WTC11 (cell line): ENCODE data around the gene KSR2. TPM values are rescaled to one million over a fixed set of nuclear protein-coding genes. Genes with fewer than 3 reads are reported as not detected.

Experiments
- ATAC-seq: fragments of 200-7000 bp; cut with Tn5 transposase; 2 replicates; pipeline ENCODE4 v1.10.0; 2021; ENCODE audit warnings: mild to moderate bottlenecking, moderate library complexity
- CTCF ChIA-PET: fragments of 300-600 bp; sonication (Branson Sonifier 250); formaldehyde crosslinking; loops from one replicate; lab custom pipeline; 2021; ENCODE audit warnings: antibody characterized with exemption; lab: Charles Lee
- POLR2A ChIA-PET: fragments of 350-600 bp; sonication (Branson Sonifier 250); formaldehyde crosslinking; loops from one replicate; lab custom pipeline; 2021; ENCODE audit warnings: antibody characterized with exemption; lab: Charles Lee
- DNase-seq: peaks from one replicate; pipeline ENCODE4 v3.0.0; 2021; ENCODE audit warnings: low spot score
- H3K27ac Mint-ChIP-seq: 2 replicates; pipeline ENCODE4 v1.8.0; 2021; ENCODE audit warnings: mixed read lengths
- H3K27me3 Mint-ChIP-seq: 2 replicates; pipeline ENCODE4 v1.8.0; 2021; ENCODE audit warnings: low read depth, mild to moderate bottlenecking, moderate library complexity, mixed read lengths
- H3K36me3 Mint-ChIP-seq: 2 replicates; pipeline ENCODE4 v1.8.0; 2021; ENCODE audit warnings: mixed read lengths
- H3K4me1 Mint-ChIP-seq: 2 replicates; pipeline ENCODE4 v1.8.0; 2022; ENCODE audit warnings: mixed read lengths
- H3K4me3 Mint-ChIP-seq: 2 replicates; pipeline ENCODE4 v1.8.0; 2021; ENCODE audit warnings: mild to moderate bottlenecking, moderate library complexity, mixed read lengths
- H3K9me3 Mint-ChIP-seq: 2 replicates; pipeline ENCODE4 v1.8.0; 2021; ENCODE audit warnings: mixed read lengths
- CREM ChIP-seq: sonication (generic); formaldehyde crosslinking; IDR thresholded peaks from 2 replicates; pipeline ENCODE4 v1.8.1; 2022; ENCODE audit warnings: mild to moderate bottlenecking, missing genetic modification reagents, moderate library complexity
- ETV6 ChIP-seq: sonication (generic); formaldehyde crosslinking; IDR thresholded peaks from 2 replicates; pipeline ENCODE4 v1.8.1; 2022; ENCODE audit warnings: mild to moderate bottlenecking, missing genetic modification reagents
- GABPB1 ChIP-seq: sonication (generic); formaldehyde crosslinking; IDR thresholded peaks from 2 replicates; pipeline ENCODE4 v1.8.1; 2023; ENCODE audit warnings: mild to moderate bottlenecking, missing genetic modification reagents
- HMGA2 ChIP-seq: fragments of 250-450 bp; sonication (Bioruptor Pico); IDR thresholded peaks from 2 replicates; pipeline ENCODE4 v1.4.0; 2021; ENCODE audit warnings: mild to moderate bottlenecking, moderate library complexity
- JUN ChIP-seq: sonication (generic); formaldehyde crosslinking; IDR thresholded peaks from 2 replicates; pipeline ENCODE4 v1.8.0; 2023; ENCODE audit warnings: mild to moderate bottlenecking, missing genetic modification reagents
- NFYB ChIP-seq: sonication (generic); formaldehyde crosslinking; conservative IDR thresholded peaks from 2 replicates; pipeline ENCODE4 v1.8.0; 2022; ENCODE audit warnings: low read depth, missing genetic modification reagents
- NR3C1 ChIP-seq: sonication (generic); formaldehyde crosslinking; conservative IDR thresholded peaks from 2 replicates; pipeline ENCODE4 v1.8.1; 2023; ENCODE audit warnings: low read depth, mild to moderate bottlenecking, missing genetic modification reagents
- RORB ChIP-seq: fragments of 250-450 bp; sonication (Bioruptor Pico); IDR thresholded peaks from 2 replicates; pipeline ENCODE4 v1.9.0; 2021; ENCODE audit warnings: mild to moderate bottlenecking
- SMAD3 ChIP-seq: sonication (generic); formaldehyde crosslinking; IDR thresholded peaks from 2 replicates; pipeline ENCODE4 v1.8.0; 2022; ENCODE audit warnings: missing genetic modification reagents, mild to moderate bottlenecking, borderline replicate concordance
- ZNF317 ChIP-seq: sonication (generic); formaldehyde crosslinking; IDR thresholded peaks from 2 replicates; pipeline ENCODE4 v1.8.1; 2023; ENCODE audit warnings: low read depth, mild to moderate bottlenecking, moderate library complexity, missing genetic modification reagents, borderline replicate concordance
- total RNA-seq: library from RNA; stranded (reverse); gene quantifications from 3 replicates; pipeline ENCODE4 v1.2.3, GENCODE V29; 2021
- TF ChIP-seq, protein P1 (sequence below): sonication (generic); formaldehyde crosslinking; conservative IDR thresholded peaks from 2 replicates; pipeline ENCODE4 v1.8.1; 2023; ENCODE audit warnings: mild to moderate bottlenecking, low read depth, missing genetic modification reagents, moderate library complexity
- TF ChIP-seq, protein P2 (sequence below): sonication (generic); formaldehyde crosslinking; IDR thresholded peaks from 2 replicates; pipeline ENCODE4 v1.8.1; 2023; ENCODE audit warnings: mild to moderate bottlenecking, missing genetic modification reagents, moderate library complexity
- TF ChIP-seq, protein P3 (sequence below): sonication (generic); formaldehyde crosslinking; IDR thresholded peaks from 2 replicates; pipeline ENCODE4 v1.8.1; 2023; ENCODE audit warnings: mild to moderate bottlenecking, missing genetic modification reagents, moderate library complexity
- TF ChIP-seq, protein P4 (sequence below): sonication (generic); formaldehyde crosslinking; IDR thresholded peaks from 2 replicates; pipeline ENCODE4 v1.8.1; 2023; ENCODE audit warnings: mild to moderate bottlenecking, missing genetic modification reagents, borderline replicate concordance
- TF ChIP-seq, protein P5 (sequence below): sonication (generic); formaldehyde crosslinking; IDR thresholded peaks from 2 replicates; pipeline ENCODE4 v1.8.1; 2022; ENCODE audit warnings: mild to moderate bottlenecking, moderate library complexity, missing genetic modification reagents
- TF ChIP-seq, protein P6 (sequence below): fragments of 250-450 bp; sonication (Bioruptor Pico); IDR thresholded peaks from 2 replicates; pipeline ENCODE4 v1.9.0; 2021; ENCODE audit warnings: moderate library complexity, mild to moderate bottlenecking, inconsistent platforms, borderline replicate concordance
- TF ChIP-seq, protein P7 (sequence below): sonication (generic); formaldehyde crosslinking; IDR thresholded peaks from 2 replicates; pipeline ENCODE4 v1.8.1; 2022; ENCODE audit warnings: mild to moderate bottlenecking, missing genetic modification reagents, moderate library complexity, borderline replicate concordance
- TF ChIP-seq, protein P8 (sequence below): sonication (generic); formaldehyde crosslinking; IDR thresholded peaks from 2 replicates; pipeline ENCODE4 v1.8.1; 2023; ENCODE audit warnings: mild to moderate bottlenecking, moderate library complexity, missing genetic modification reagents

KSR2 gene
- total RNA-seq, 1 experiment from 2014 or later: 2.4 TPM

DNA sequence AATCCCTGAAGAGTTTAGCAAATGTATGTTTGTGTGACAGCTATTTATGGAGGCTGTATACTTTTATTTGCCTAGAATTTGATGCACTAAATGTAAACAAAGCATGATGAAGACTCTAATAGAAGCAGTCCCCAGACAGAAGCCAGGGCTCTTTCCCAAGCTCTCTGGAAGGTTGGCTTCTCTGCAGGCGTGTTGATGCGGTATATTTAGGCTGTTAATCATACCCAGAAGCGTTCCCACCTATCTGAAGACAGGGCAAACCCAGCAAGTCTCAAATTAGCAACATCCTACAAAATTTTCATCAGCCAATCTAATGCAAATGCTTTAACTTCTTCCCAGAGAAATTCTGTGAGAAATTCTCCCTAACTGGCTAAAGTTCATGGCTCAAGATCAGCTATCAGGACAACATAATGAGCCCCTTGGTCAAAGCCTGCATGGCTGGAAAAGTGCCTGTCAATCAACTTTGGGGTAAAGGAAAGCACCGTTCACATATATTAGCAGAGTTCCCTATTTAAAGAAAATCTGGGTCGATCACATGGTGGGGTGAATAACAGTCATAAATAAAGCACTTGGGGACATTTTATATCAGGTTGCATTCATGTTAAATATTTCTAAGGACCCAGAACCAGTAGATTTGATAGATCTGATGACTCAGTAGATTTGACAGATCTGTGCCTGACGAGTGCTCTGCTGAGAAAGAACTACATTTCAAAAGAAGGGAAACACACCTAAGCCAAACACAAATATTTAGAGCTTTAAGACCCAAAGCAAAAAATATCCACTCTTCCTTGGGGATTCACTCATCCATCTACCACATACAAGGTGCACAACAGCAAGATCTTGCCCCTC is 46.6 kb downstream of the KSR2 start:
- Mint-ChIP-seq H3K4me3 (no peak overlapping the region), H3K36me3 (no peaks in the 10 kb centered on the region), H3K27me3 (no peaks in the 10 kb centered on the region), H3K9me3 (no peaks in the 10 kb centered on the region), H3K27ac (no peak overlapping the region), H3K4me1 (0 out of 2 replicates have a peak, but pooled peaks cover 4% of the 10 kb centered on the region)
- CTCF ChIA-PET: interaction anchor here (0.7 kb wide), 1 partner anchor 72 kb away, joined by 5 read pairs; no protein-coding TSS in a partner anchor
- DNase-seq (no peak), ATAC-seq (no peak)
- POLR2A ChIA-PET: interaction anchor here (0.5 to 0.6 kb wide), 2 partner anchors 96 to 106 kb away, joined by 4 to 6 read pairs; no protein-coding TSS in a partner anchor
- no peak for TF ChIP-seq SMAD3 (CRISPR knock-in tag)

DNA sequence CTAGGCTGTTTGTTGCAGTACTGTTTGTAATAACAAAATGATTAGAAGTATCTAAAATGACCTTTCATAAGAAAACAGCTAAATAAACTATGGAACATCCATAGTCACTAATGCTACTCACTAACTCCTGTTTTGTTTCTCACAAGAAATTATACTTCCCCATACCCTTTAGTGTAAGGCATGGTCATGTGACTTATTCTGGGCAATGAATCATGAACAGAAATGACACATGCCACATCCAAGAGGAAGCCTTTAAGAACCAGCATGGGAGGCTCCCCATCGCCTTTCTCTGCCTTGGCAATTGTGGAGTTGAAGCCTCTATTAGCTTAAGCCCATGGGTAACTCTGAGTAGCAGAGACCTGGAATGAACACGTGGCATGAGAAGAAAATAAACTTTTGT is 49.3 kb downstream of the KSR2 start:
- H3K9me3 Mint-ChIP-seq: no peaks in the 10 kb centered on the region

DNA sequence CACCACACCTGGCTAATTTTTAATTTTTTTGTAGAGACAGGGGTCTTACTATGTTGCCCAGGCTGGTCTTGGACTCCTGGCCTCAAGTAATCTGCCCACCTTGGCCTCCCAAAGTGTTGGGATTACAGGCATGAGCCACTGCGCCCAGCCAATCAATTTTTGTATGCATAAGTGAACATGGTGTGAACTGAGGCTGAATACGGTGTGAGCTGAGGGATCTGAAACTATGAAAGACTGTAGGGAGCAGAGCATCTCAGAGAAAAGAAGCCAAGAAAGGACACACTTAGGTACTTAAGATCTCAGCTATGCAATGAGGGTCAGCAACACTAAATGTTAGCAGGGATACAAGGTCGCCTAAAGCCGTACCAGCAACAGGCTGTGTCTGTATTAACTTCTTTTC is 54.1 kb downstream of the KSR2 start:
- Mint-ChIP-seq H3K9me3 (peaks cover 16% of the 10 kb centered on the region), H3K27me3 (no peaks in the 10 kb centered on the region), H3K27ac (no peak overlapping the region), H3K36me3 (no peaks in the 10 kb centered on the region; the same call in 1 of the 2 replicates), H3K4me3 (no peak overlapping the region), H3K4me1 (no peaks in the 10 kb centered on the region)
- POLR2A ChIA-PET: no interaction called here
- ATAC-seq: no peak
- no peak for DNase-seq
- CTCF ChIA-PET: interaction anchor here (0.8 kb wide), 1 partner anchor 833 kb away, joined by 6 read pairs; no protein-coding TSS in a partner anchor
- no peak for TF ChIP-seq ZNF317 (CRISPR knock-in tag)
- no peak for TF ChIP-seq CREM
- no peak for TF ChIP-seq GABPB1 (CRISPR knock-in tag)
- TF ChIP-seq, protein P1, sequence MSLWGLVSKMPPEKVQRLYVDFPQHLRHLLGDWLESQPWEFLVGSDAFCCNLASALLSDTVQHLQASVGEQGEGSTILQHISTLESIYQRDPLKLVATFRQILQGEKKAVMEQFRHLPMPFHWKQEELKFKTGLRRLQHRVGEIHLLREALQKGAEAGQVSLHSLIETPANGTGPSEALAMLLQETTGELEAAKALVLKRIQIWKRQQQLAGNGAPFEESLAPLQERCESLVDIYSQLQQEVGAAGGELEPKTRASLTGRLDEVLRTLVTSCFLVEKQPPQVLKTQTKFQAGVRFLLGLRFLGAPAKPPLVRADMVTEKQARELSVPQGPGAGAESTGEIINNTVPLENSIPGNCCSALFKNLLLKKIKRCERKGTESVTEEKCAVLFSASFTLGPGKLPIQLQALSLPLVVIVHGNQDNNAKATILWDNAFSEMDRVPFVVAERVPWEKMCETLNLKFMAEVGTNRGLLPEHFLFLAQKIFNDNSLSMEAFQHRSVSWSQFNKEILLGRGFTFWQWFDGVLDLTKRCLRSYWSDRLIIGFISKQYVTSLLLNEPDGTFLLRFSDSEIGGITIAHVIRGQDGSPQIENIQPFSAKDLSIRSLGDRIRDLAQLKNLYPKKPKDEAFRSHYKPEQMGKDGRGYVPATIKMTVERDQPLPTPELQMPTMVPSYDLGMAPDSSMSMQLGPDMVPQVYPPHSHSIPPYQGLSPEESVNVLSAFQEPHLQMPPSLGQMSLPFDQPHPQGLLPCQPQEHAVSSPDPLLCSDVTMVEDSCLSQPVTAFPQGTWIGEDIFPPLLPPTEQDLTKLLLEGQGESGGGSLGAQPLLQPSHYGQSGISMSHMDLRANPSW (CRISPR knock-in tag): no peak
- TF ChIP-seq, protein P2, sequence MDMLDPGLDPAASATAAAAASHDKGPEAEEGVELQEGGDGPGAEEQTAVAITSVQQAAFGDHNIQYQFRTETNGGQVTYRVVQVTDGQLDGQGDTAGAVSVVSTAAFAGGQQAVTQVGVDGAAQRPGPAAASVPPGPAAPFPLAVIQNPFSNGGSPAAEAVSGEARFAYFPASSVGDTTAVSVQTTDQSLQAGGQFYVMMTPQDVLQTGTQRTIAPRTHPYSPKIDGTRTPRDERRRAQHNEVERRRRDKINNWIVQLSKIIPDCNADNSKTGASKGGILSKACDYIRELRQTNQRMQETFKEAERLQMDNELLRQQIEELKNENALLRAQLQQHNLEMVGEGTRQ (CRISPR knock-in tag): no peak
- TF ChIP-seq, protein P3, sequence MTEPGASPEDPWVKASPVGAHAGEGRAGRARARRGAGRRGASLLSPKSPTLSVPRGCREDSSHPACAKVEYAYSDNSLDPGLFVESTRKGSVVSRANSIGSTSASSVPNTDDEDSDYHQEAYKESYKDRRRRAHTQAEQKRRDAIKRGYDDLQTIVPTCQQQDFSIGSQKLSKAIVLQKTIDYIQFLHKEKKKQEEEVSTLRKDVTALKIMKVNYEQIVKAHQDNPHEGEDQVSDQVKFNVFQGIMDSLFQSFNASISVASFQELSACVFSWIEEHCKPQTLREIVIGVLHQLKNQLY (CRISPR knock-in tag): no peak
- TF ChIP-seq JUN (CRISPR knock-in tag): no peak
- TF ChIP-seq, protein P4, sequence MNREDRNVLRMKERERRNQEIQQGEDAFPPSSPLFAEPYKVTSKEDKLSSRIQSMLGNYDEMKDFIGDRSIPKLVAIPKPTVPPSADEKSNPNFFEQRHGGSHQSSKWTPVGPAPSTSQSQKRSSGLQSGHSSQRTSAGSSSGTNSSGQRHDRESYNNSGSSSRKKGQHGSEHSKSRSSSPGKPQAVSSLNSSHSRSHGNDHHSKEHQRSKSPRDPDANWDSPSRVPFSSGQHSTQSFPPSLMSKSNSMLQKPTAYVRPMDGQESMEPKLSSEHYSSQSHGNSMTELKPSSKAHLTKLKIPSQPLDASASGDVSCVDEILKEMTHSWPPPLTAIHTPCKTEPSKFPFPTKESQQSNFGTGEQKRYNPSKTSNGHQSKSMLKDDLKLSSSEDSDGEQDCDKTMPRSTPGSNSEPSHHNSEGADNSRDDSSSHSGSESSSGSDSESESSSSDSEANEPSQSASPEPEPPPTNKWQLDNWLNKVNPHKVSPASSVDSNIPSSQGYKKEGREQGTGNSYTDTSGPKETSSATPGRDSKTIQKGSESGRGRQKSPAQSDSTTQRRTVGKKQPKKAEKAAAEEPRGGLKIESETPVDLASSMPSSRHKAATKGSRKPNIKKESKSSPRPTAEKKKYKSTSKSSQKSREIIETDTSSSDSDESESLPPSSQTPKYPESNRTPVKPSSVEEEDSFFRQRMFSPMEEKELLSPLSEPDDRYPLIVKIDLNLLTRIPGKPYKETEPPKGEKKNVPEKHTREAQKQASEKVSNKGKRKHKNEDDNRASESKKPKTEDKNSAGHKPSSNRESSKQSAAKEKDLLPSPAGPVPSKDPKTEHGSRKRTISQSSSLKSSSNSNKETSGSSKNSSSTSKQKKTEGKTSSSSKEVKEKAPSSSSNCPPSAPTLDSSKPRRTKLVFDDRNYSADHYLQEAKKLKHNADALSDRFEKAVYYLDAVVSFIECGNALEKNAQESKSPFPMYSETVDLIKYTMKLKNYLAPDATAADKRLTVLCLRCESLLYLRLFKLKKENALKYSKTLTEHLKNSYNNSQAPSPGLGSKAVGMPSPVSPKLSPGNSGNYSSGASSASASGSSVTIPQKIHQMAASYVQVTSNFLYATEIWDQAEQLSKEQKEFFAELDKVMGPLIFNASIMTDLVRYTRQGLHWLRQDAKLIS (CRISPR knock-in tag): no peak
- TF ChIP-seq, protein P5, sequence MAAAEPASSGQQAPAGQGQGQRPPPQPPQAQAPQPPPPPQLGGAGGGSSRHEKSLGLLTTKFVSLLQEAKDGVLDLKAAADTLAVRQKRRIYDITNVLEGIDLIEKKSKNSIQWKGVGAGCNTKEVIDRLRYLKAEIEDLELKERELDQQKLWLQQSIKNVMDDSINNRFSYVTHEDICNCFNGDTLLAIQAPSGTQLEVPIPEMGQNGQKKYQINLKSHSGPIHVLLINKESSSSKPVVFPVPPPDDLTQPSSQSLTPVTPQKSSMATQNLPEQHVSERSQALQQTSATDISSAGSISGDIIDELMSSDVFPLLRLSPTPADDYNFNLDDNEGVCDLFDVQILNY (CRISPR knock-in tag): no peak

More for the DNA sequence above, 49.3 kb downstream of the KSR2 start:
- POLR2A ChIA-PET: no interaction called here
- ATAC-seq (no peak), DNase-seq (no peak)
- no peaks in the 10 kb centered on the region for H3K4me1 Mint-ChIP-seq
- no peak overlapping the region for H3K4me3 Mint-ChIP-seq
- H3K27ac Mint-ChIP-seq: no peak overlapping the region
- H3K27me3 Mint-ChIP-seq: no peaks in the 10 kb centered on the region
- CTCF ChIA-PET: no interaction called here
- no peaks in the 10 kb centered on the region for H3K36me3 Mint-ChIP-seq
- TF ChIP-seq, protein P6, sequence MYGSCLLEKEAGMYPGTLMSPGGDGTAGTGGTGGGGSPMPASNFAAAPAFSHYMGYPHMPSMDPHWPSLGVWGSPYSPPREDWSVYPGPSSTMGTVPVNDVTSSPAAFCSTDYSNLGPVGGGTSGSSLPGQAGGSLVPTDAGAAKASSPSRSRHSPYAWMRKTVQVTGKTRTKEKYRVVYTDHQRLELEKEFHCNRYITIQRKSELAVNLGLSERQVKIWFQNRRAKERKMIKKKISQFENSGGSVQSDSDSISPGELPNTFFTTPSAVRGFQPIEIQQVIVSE (CRISPR knock-in tag): no peak
- no peak for TF ChIP-seq HMGA2 (CRISPR knock-in tag)
- TF ChIP-seq, protein P7, sequence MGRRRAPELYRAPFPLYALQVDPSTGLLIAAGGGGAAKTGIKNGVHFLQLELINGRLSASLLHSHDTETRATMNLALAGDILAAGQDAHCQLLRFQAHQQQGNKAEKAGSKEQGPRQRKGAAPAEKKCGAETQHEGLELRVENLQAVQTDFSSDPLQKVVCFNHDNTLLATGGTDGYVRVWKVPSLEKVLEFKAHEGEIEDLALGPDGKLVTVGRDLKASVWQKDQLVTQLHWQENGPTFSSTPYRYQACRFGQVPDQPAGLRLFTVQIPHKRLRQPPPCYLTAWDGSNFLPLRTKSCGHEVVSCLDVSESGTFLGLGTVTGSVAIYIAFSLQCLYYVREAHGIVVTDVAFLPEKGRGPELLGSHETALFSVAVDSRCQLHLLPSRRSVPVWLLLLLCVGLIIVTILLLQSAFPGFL (CRISPR knock-in tag): no peak
- TF ChIP-seq NR3C1: no peak
- no peak for TF ChIP-seq RORB (CRISPR knock-in tag)
- TF ChIP-seq NFYB (CRISPR knock-in tag): no peak
- TF ChIP-seq ETV6 (CRISPR knock-in tag): no peak
- TF ChIP-seq, protein P8, sequence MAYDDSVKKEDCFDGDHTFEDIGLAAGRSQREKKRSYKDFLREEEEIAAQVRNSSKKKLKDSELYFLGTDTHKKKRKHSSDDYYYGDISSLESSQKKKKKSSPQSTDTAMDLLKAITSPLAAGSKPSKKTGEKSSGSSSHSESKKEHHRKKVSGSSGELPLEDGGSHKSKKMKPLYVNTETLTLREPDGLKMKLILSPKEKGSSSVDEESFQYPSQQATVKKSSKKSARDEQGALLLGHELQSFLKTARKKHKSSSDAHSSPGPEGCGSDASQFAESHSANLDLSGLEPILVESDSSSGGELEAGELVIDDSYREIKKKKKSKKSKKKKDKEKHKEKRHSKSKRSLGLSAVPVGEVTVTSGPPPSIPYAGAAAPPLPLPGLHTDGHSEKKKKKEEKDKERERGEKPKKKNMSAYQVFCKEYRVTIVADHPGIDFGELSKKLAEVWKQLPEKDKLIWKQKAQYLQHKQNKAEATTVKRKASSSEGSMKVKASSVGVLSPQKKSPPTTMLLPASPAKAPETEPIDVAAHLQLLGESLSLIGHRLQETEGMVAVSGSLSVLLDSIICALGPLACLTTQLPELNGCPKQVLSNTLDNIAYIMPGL (CRISPR knock-in tag): no peak
